Transverse colon (tissue), 4 donors: Measurements from ENCODE around the gene ZNF500.

Experiments
- CTCF ChIP-seq, 5 experiments: fragments of 200-600 bp in 3 of 5; fragments of 450-650 bp in 2 of 5; sonication (generic) in 3 of 5; IDR thresholded peaks; 1 replicate in 2 of 5; 2 replicates in 3 of 5; pipeline ENCODE4 v1.5.1; 2016 to 2017; ENCODE audit warnings: antibody characterized with exemption in 5 of 5, inconsistent platforms in 3 of 5, mild to moderate bottlenecking in 2 of 5, moderate library complexity in 1 of 5
- EP300 ChIP-seq: sonication (generic); formaldehyde crosslinking; IDR thresholded peaks from one replicate; pipeline ENCODE4 v1.6.1; 2017; ENCODE audit warnings: antibody characterized with exemption, low read depth
- POLR2A ChIP-seq: fragments of 450-650 bp; IDR thresholded peaks from one replicate; pipeline ENCODE4 v1.6.1; 2016; ENCODE audit warnings: antibody characterized with exemption, mild to moderate bottlenecking, moderate library complexity
- POLR2AphosphoS5 ChIP-seq, 3 donors: sonication (generic); formaldehyde crosslinking; IDR thresholded peaks; one replicate each; pipeline ENCODE4 v1.6.1; 2016; ENCODE audit warnings: antibody characterized with exemption in 3 of 3

GRCh38 chr16:4803898-4804762 lies 37.2 kb upstream of the ZNF500 start:
- TF ChIP-seq CTCF (IDR thresholded peaks at IDR 0.05) = no peak
- no peak for TF ChIP-seq POLR2AphosphoS5 (IDR thresholded peaks at IDR 0.05)
- peak; percentile 13 for TF ChIP-seq POLR2A
- TF ChIP-seq EP300 = no peak
